HepG2 (cell line): ENCODE data around the gene TMOD3. TPM values are rescaled to one million over a fixed set of nuclear protein-coding genes. Genes with fewer than 3 reads are reported as not detected.

Experiments
- FOXK2 ChIP-seq: fragments of 450-650 bp; IDR thresholded peaks from 2 replicates; pipeline ENCODE4 v1.6.1; 2016
- FOXM1 ChIP-seq: sonication (generic); formaldehyde crosslinking; IDR thresholded peaks from 2 replicates; pipeline ENCODE4 v1.5.0; 2020; ENCODE audit warnings: missing genetic modification reagents
- IRF2 ChIP-seq: IDR thresholded peaks from 2 replicates; pipeline ENCODE4 v1.6.1; 2018; ENCODE audit warnings: missing genetic modification reagents, missing compliant biosample characterization
- KLF15 ChIP-seq: sonication (generic); formaldehyde crosslinking; IDR thresholded peaks from 2 replicates; pipeline ENCODE4 v1.8.1; 2023; ENCODE audit warnings: borderline replicate concordance, mild to moderate bottlenecking, inconsistent platforms, missing genetic modification reagents, mixed read lengths
- TGIF2 ChIP-seq: IDR thresholded peaks from 2 replicates; pipeline ENCODE4 v1.6.1; 2016; ENCODE audit warnings: control low read depth, missing compliant biosample characterization
- ZBTB3 ChIP-seq: sonication (generic); formaldehyde crosslinking; IDR thresholded peaks from 2 replicates; pipeline ENCODE4 v1.4.0; 2020; ENCODE audit warnings: low read depth, mild to moderate bottlenecking, moderate library complexity, missing genetic modification reagents, borderline replicate concordance
- ZNF124 ChIP-seq: sonication (generic); formaldehyde crosslinking; IDR thresholded peaks from 2 replicates; pipeline ENCODE4 v1.4.0; 2020; ENCODE audit warnings: missing genetic modification reagents
- ZNF225 ChIP-seq: sonication (generic); formaldehyde crosslinking; IDR thresholded peaks from 2 replicates; pipeline ENCODE4 v1.4.0; 2020; ENCODE audit warnings: mild to moderate bottlenecking, missing genetic modification reagents
- ZNF350 ChIP-seq: sonication (generic); formaldehyde crosslinking; IDR thresholded peaks from 2 replicates; pipeline ENCODE4 v1.4.0; 2020; ENCODE audit warnings: mild to moderate bottlenecking, low read depth, missing genetic modification reagents, borderline replicate concordance
- ZNF460 ChIP-seq: sonication (generic); formaldehyde crosslinking; IDR thresholded peaks from 2 replicates; pipeline ENCODE4 v1.5.1; 2020; ENCODE audit warnings: missing genetic modification reagents, mild to moderate bottlenecking, borderline replicate concordance
- ZNF549 ChIP-seq: sonication (generic); formaldehyde crosslinking; IDR thresholded peaks from 2 replicates; pipeline ENCODE4 v1.5.0; 2020; ENCODE audit warnings: missing genetic modification reagents
- polyA plus RNA-seq, 8 experiments: library from polyadenylated mRNA; depleted of rRNA in 3 of 8; stranded (reverse) in 7 of 8; unstranded in 1 of 8; fragments of >200 nt; fragmentation: Illumina TruSeq in 4 of 8; extraction: Trizol in 4 of 8; gene quantifications; 2 replicates each; pipeline versions ENCODE4 v1.2.1 to v1.2.3, GENCODE V29; 2011 to 2016; ENCODE audit warnings: low read depth in 4 of 8, missing spikeins in 1 of 8, mixed read lengths in 1 of 8; ENCODE audit not compliant: insufficient read depth in 1 of 8
- total RNA-seq, 5 experiments: library from RNA; depleted of rRNA; stranded (reverse); fragments of >200 nt; fragmentation: Illumina TruSeq; extraction: Trizol; gene quantifications; 2 replicates each; pipeline ENCODE4 v1.2.3, GENCODE V29; 2016; ENCODE audit warnings: low read depth in 1 of 5
- TF ChIP-seq, protein P1 (sequence below): sonication (generic); formaldehyde crosslinking; IDR thresholded peaks from 2 replicates; pipeline ENCODE4 v1.4.0; 2020; ENCODE audit warnings: missing genetic modification reagents
- TF ChIP-seq, protein P2 (sequence below): sonication (generic); formaldehyde crosslinking; IDR thresholded peaks from 2 replicates; pipeline ENCODE4 v1.5.1; 2020; ENCODE audit warnings: missing genetic modification reagents, mild to moderate bottlenecking, borderline replicate concordance
- TF ChIP-seq, protein P3 (sequence below): sonication (generic); formaldehyde crosslinking; IDR thresholded peaks from 2 replicates; pipeline ENCODE4 v1.5.0; 2020; ENCODE audit warnings: mild to moderate bottlenecking, missing genetic modification reagents
- TF ChIP-seq, protein P4 (sequence below): sonication (generic); formaldehyde crosslinking; IDR thresholded peaks from 2 replicates; pipeline ENCODE4 v1.8.0; 2022; ENCODE audit warnings: mild to moderate bottlenecking, missing genetic modification reagents
- TF ChIP-seq, protein P5 (sequence below): sonication (generic); formaldehyde crosslinking; IDR thresholded peaks from 2 replicates; pipeline ENCODE4 v1.9.0; 2021; ENCODE audit warnings: missing genetic modification reagents, borderline replicate concordance

TMOD3 gene
- total and polyA plus RNA-seq, 2 of the 13 experiments (the other 11 are each of a cell fraction or from before 2014, with no cell fraction given) = 5.1 to 23.2 TPM

DNA sequence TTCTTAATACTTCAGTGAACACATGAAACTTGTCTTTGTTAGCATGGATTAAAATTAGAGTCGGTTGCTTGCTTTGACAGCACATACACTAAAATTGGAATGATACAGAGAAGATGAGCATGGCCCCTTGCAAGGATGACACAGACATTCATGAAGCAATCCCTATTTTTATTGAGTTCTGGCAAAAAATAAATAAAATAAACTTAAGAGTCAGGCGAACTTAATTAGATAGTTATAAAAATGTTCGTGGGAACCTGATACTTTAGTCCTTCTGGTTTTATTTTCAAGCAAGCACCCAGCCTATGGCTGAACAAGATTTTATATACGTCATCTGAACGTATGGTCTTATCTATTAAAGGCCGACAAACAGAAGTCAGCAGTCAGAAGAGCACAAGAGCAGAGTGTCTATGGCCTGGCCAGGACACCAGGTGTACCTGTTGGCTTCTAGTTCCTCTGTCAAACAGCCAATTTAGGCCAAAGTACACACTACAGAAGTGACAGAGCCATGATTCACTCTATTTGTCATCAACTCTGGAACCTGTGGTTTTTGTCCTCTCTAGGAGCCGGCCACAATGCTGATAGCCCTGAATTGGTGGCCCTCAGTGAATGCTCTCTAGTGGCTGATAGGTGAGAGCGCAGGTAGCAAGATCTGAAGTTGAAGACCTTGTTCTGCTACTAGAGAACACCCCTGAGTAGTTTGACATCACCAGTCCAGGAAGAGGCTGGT lies 77.8 kb downstream of the TMOD3 start (continued):
- TF ChIP-seq, protein P1, sequence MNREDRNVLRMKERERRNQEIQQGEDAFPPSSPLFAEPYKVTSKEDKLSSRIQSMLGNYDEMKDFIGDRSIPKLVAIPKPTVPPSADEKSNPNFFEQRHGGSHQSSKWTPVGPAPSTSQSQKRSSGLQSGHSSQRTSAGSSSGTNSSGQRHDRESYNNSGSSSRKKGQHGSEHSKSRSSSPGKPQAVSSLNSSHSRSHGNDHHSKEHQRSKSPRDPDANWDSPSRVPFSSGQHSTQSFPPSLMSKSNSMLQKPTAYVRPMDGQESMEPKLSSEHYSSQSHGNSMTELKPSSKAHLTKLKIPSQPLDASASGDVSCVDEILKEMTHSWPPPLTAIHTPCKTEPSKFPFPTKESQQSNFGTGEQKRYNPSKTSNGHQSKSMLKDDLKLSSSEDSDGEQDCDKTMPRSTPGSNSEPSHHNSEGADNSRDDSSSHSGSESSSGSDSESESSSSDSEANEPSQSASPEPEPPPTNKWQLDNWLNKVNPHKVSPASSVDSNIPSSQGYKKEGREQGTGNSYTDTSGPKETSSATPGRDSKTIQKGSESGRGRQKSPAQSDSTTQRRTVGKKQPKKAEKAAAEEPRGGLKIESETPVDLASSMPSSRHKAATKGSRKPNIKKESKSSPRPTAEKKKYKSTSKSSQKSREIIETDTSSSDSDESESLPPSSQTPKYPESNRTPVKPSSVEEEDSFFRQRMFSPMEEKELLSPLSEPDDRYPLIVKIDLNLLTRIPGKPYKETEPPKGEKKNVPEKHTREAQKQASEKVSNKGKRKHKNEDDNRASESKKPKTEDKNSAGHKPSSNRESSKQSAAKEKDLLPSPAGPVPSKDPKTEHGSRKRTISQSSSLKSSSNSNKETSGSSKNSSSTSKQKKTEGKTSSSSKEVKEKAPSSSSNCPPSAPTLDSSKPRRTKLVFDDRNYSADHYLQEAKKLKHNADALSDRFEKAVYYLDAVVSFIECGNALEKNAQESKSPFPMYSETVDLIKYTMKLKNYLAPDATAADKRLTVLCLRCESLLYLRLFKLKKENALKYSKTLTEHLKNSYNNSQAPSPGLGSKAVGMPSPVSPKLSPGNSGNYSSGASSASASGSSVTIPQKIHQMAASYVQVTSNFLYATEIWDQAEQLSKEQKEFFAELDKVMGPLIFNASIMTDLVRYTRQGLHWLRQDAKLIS (CRISPR knock-in tag) = no peak
- TF ChIP-seq, protein P2, sequence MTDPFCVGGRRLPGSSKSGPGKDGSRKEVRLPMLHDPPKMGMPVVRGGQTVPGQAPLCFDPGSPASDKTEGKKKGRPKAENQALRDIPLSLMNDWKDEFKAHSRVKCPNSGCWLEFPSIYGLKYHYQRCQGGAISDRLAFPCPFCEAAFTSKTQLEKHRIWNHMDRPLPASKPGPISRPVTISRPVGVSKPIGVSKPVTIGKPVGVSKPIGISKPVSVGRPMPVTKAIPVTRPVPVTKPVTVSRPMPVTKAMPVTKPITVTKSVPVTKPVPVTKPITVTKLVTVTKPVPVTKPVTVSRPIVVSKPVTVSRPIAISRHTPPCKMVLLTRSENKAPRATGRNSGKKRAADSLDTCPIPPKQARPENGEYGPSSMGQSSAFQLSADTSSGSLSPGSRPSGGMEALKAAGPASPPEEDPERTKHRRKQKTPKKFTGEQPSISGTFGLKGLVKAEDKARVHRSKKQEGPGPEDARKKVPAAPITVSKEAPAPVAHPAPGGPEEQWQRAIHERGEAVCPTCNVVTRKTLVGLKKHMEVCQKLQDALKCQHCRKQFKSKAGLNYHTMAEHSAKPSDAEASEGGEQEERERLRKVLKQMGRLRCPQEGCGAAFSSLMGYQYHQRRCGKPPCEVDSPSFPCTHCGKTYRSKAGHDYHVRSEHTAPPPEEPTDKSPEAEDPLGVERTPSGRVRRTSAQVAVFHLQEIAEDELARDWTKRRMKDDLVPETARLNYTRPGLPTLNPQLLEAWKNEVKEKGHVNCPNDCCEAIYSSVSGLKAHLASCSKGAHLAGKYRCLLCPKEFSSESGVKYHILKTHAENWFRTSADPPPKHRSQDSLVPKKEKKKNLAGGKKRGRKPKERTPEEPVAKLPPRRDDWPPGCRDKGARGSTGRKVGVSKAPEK (CRISPR knock-in tag) = no peak
- TF ChIP-seq ZNF549 (CRISPR knock-in tag) (no peak), ZNF460 (CRISPR knock-in tag) (no peak), ZNF350 (no peak), TGIF2 (CRISPR knock-in tag) (peak; percentile 88; the same call in 1 of the 2 replicates), ZNF225 (no peak), FOXM1 (no peak), KLF15 (no peak), FOXK2 (no peak), ZBTB3 (CRISPR knock-in tag) (no peak), ZNF124 (peak; percentile 78), IRF2 (CRISPR knock-in tag) (0 out of 2 replicates have a peak, but pooled peaks have one; percentile 32)
- TF ChIP-seq, protein P3, sequence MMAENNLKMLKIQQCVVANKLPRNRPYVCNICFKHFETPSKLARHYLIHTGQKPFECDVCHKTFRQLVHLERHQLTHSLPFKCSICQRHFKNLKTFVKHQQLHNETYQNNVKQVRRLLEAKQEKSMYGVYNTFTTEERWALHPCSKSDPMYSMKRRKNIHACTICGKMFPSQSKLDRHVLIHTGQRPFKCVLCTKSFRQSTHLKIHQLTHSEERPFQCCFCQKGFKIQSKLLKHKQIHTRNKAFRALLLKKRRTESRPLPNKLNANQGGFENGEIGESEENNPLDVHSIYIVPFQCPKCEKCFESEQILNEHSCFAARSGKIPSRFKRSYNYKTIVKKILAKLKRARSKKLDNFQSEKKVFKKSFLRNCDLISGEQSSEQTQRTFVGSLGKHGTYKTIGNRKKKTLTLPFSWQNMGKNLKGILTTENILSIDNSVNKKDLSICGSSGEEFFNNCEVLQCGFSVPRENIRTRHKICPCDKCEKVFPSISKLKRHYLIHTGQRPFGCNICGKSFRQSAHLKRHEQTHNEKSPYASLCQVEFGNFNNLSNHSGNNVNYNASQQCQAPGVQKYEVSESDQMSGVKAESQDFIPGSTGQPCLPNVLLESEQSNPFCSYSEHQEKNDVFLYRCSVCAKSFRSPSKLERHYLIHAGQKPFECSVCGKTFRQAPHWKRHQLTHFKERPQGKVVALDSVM (CRISPR knock-in tag) = no peak
- TF ChIP-seq, protein P4, sequence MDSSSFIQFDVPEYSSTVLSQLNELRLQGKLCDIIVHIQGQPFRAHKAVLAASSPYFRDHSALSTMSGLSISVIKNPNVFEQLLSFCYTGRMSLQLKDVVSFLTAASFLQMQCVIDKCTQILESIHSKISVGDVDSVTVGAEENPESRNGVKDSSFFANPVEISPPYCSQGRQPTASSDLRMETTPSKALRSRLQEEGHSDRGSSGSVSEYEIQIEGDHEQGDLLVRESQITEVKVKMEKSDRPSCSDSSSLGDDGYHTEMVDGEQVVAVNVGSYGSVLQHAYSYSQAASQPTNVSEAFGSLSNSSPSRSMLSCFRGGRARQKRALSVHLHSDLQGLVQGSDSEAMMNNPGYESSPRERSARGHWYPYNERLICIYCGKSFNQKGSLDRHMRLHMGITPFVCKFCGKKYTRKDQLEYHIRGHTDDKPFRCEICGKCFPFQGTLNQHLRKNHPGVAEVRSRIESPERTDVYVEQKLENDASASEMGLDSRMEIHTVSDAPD = peak; percentile 90
- TF ChIP-seq, protein P5, sequence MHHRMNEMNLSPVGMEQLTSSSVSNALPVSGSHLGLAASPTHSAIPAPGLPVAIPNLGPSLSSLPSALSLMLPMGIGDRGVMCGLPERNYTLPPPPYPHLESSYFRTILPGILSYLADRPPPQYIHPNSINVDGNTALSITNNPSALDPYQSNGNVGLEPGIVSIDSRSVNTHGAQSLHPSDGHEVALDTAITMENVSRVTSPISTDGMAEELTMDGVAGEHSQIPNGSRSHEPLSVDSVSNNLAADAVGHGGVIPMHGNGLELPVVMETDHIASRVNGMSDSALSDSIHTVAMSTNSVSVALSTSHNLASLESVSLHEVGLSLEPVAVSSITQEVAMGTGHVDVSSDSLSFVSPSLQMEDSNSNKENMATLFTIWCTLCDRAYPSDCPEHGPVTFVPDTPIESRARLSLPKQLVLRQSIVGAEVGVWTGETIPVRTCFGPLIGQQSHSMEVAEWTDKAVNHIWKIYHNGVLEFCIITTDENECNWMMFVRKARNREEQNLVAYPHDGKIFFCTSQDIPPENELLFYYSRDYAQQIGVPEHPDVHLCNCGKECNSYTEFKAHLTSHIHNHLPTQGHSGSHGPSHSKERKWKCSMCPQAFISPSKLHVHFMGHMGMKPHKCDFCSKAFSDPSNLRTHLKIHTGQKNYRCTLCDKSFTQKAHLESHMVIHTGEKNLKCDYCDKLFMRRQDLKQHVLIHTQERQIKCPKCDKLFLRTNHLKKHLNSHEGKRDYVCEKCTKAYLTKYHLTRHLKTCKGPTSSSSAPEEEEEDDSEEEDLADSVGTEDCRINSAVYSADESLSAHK = no peak
